Measurements from ENCODE around the gene IMPA2.

Gene IMPA2

DNA sequence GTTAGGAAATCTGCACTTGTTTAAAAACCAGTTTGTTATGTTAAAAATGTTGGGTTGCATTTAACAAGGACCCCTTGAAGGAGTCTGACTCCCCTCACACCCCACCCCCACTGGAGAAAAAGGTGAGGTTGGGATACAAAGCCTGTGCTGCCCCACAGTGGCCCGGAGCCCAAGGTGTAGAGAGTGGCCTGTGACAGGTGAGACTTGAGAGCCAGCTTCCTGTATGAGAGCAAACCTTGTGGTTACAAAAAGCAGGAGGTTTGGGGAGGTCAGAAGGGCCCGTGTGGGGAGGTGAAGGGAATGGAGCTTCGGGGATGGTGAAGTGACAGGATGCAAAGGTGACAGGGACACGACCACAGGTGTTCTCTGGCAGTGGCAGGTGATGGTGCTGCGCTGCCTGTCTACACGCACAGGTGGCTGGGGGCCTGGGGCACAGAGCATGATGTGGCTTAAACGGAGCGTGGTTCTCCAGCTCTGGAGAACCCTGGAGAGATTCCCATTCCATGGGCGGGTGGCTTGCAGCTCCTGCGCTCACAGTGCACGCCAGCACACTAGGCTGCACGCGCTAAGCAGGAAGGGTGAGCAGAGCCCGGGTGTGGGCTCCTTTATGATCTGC, 29.0 kb downstream of the IMPA2 start:
- Histone ChIP-seq H3K27ac (no peak overlapping the region), H3K27me3 (no peaks in the 10 kb centered on the region), H3K4me3 (no peak overlapping the region), H3K4me1 (peaks cover 0 to 3% (median 0%) of the 10 kb centered on the region in 4 donors), H3K9me3 (no peaks in the 10 kb centered on the region), H3K36me3 (peaks cover 7 to 68% (median 10%) of the 10 kb centered on the region in 3 donors)
- TF ChIP-seq, protein P1, sequence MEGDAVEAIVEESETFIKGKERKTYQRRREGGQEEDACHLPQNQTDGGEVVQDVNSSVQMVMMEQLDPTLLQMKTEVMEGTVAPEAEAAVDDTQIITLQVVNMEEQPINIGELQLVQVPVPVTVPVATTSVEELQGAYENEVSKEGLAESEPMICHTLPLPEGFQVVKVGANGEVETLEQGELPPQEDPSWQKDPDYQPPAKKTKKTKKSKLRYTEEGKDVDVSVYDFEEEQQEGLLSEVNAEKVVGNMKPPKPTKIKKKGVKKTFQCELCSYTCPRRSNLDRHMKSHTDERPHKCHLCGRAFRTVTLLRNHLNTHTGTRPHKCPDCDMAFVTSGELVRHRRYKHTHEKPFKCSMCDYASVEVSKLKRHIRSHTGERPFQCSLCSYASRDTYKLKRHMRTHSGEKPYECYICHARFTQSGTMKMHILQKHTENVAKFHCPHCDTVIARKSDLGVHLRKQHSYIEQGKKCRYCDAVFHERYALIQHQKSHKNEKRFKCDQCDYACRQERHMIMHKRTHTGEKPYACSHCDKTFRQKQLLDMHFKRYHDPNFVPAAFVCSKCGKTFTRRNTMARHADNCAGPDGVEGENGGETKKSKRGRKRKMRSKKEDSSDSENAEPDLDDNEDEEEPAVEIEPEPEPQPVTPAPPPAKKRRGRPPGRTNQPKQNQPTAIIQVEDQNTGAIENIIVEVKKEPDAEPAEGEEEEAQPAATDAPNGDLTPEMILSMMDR (IDR thresholded peaks at IDR 0.05): no peak
- DNase-seq: no peak
- intact Hi-C loops (cut with DNase I; ENCODE audit: low total_unique reads): no loop called here

DNA sequence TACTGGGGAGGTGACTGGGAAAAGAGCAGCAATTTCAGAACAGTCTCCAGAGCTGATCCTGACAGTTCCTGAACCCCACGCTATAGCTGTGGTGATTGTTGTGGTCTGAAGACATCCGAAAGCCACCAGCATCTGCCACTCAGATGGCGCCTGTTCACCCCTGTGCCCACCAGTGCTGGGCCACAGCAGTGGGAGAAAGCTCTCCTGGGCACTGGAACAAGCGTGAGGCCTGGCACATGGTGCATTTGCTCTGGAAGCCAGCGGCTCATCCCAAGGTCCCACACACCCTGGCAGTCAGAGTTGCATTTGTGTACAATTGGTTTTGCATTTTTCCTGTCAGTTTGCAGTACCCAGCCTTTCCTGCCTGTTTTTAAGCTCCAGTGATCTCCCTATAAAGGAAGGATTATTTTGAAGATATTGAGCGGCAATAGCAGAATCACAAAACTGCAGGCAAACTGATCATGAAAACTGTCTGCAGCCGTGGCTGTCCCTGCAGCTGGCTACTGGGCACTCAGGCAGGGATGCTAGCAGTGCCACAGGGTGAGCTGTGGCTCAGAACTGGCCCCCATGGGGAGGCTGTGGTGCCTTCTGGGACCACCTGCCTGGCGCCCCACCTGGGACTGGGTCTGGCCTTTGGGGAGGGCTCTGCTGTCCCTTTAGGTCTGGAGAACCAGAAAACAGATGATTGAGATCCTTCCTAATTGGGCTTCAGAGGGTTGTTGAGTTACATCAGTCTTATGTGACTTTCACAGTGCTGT, 30.1 kb downstream of the IMPA2 start:
- intact Hi-C loops (cut with DNase I; ENCODE audit: low total_unique reads): no loop called here
- peaks cover 0 to 5% (median 0%) of the 10 kb centered on the region in 4 donors for H3K4me1 ChIP-seq
- H3K9me3 ChIP-seq: no peaks in the 10 kb centered on the region
- DNase-seq: no peak
- TF ChIP-seq, protein P1 (IDR thresholded peaks at IDR 0.05): no peak
- no peak overlapping the region for H3K4me3 ChIP-seq
- H3K27ac ChIP-seq: no peak overlapping the region
- H3K27me3 ChIP-seq: no peaks in the 10 kb centered on the region
- peaks cover 7 to 70% (median 19%) of the 10 kb centered on the region in 3 donors for H3K36me3 ChIP-seq

DNA sequence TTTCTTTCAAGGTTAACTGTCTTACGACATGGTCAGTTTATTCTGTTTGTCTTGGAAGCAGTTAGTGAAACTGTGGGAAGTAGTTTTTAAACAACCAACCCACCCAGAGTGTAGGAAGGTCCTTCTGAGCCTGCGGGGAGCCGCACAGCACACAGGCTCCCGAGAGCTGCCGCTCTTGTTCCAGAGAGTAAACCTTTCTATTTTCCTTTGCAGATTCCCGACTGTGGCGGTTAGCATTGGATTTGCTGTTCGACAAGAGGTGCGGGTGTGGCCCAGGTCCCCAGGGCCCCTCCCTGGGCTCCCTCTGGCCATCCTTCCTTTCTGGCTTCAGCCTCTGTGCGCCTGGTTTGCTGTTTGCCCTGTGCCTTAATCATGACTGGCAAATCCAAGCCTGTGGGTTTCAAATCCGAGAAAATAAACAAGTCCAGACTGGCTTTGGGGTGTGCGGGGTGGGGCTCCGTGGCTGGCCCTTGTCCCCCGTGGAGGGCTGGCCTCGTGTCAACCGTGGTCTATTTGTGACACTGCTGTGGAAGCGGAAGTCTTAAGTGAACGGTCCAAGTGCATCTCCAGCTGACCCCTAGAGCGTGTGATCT, 30.7 kb downstream of the IMPA2 start:
- TF ChIP-seq, protein P1 (IDR thresholded peaks at IDR 0.05): no peak
- no peaks in the 10 kb centered on the region for H3K9me3 ChIP-seq
- H3K4me3 ChIP-seq: no peak overlapping the region
- DNase-seq: no peak
- peaks cover 7 to 65% (median 23%) of the 10 kb centered on the region in 3 donors for H3K36me3 ChIP-seq
- intact Hi-C loops (cut with DNase I; ENCODE audit: low total_unique reads): no loop called here
- H3K4me1 ChIP-seq: peaks cover 0 to 5% (median 0%) of the 10 kb centered on the region in 4 donors
- H3K27ac ChIP-seq: no peak overlapping the region
- H3K27me3 ChIP-seq: no peaks in the 10 kb centered on the region

DNA sequence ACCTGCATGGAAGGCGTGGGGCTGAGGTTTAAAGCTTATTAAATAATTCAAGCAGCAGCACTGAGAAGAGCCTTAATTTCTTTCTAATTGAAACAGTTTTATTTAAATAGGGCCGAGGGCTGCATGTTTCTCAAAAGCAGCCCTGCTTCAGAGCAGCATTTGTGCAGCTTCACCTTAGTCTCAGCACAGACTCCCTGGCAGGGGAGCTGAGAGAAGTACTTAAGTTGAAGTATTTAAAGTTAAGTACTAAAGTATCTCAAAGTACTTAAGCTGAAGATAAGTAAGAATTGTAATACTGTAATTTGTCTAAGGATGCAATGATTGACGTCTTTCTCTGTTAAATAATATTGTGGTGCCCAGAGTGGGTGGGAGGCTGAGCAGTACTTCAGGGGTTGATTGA, 31.4 kb downstream of the IMPA2 start:
- Histone ChIP-seq H3K4me1 (peaks cover 0 to 5% (median 0%) of the 10 kb centered on the region in 4 donors), H3K27ac (no peak overlapping the region), H3K36me3 (peaks cover 7 to 68% (median 29%) of the 10 kb centered on the region in 3 donors), H3K9me3 (no peaks in the 10 kb centered on the region), H3K27me3 (no peaks in the 10 kb centered on the region), H3K4me3 (no peak overlapping the region)
- no peak for DNase-seq
- TF ChIP-seq, protein P1 (IDR thresholded peaks at IDR 0.05): no peak
- intact Hi-C loops (cut with DNase I; ENCODE audit: low total_unique reads): no loop called here

DNA sequence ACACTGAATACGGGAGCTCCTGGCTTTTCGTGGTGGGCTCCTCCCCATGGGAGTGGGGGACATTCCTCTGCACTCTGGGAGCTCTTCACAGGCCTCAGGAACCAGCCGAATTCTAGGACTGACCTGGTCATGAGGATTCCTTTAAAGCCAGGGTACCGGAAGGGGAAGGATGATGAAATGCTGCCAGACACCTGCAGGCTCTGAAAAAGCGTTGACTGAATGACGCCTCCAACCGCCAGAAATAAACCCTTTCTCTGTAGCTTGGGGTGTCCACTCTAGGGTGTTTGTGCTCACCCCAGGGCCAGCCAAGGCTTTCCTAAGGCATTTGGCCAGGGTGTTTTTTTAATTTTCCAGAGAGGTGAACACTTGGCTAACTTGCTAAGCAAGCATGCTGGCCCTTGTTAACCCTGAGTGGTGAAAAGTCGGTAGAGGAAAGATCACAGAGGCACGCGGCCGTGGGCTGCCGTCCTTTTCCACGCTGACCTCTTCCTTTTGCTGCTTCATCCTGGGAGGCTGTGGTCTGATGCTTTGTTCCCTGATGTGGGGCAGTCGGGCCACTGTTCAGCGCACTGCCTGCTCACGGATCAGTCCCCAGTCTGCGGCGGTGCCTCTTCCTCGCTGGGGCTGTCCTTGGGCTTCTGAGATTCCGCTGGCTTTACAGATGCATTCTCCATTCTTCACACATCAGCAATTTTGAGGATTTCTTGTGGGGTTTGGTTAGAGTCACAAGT, 32.0 kb downstream of the IMPA2 start:
- intact Hi-C loops (cut with DNase I; ENCODE audit: low total_unique reads): no loop called here

More for the DNA sequence above, 32.0 kb downstream of the IMPA2 start:
- no peaks in the 10 kb centered on the region for H3K27me3 ChIP-seq
- H3K9me3 ChIP-seq: no peaks in the 10 kb centered on the region
- peaks cover 7 to 64% (median 30%) of the 10 kb centered on the region in 3 donors for H3K36me3 ChIP-seq
- H3K27ac ChIP-seq: no peak overlapping the region
- no peak for DNase-seq
- TF ChIP-seq, protein P1 (IDR thresholded peaks at IDR 0.05): no peak
- H3K4me1 ChIP-seq: peaks cover 0 to 5% (median 0%) of the 10 kb centered on the region in 4 donors
- H3K4me3 ChIP-seq: no peak overlapping the region
